Panc1 (cell line): Measurements from ENCODE around the gene TMED4. TPM values are rescaled to one million over a fixed set of nuclear protein-coding genes. Genes with fewer than 3 reads are reported as not detected.

Source experiments
- ATAC-seq: fragments of 200-7000 bp; cut with Tn5 transposase; 2 replicates; pipeline ENCODE4 v1.9.1; 2020; ENCODE audit warnings: mild to moderate bottlenecking, moderate library complexity
- BruUV-seq: library from RNA; stranded (reverse); fragments of 400-500 nt; replicated peaks from 2 replicates; lab custom pipeline; 2021; lab: Mats Ljungman, UMichigan
- CTCF ChIA-PET: fragments of 300-600 bp; sonication (Branson Sonifier 250); formaldehyde crosslinking; loops from one replicate; lab custom pipeline; 2022; ENCODE audit warnings: antibody characterized with exemption; lab: Charles Lee
- POLR2A ChIA-PET: fragments of 300-600 bp; sonication (Branson Sonifier 250); formaldehyde crosslinking; loops from one replicate; lab custom pipeline; 2022; ENCODE audit warnings: antibody characterized with exemption; lab: Charles Lee
- DNase-seq: peaks from one replicate; pipeline ENCODE4 v3.0.0-alpha.2; 2010; ENCODE audit warnings: low read depth, low spot score
- H3K27ac ChIP-seq: 2 replicates; pipeline ENCODE4 v1.5.1; 2011; ENCODE audit warnings: mild to moderate bottlenecking, low read length, inconsistent platforms
- H3K27me3 ChIP-seq: fragments of 200-500 bp; sonication (Bioruptor generic); 2 replicates; pipeline ENCODE4 v1.6.0; 2014; ENCODE audit warnings: low read length, inconsistent platforms; ENCODE audit not compliant: control insufficient read depth, insufficient read depth
- H3K36me3 ChIP-seq: fragments of 200-500 bp; sonication (Bioruptor generic); 2 replicates; pipeline ENCODE4 v1.5.1; 2014; ENCODE audit warnings: inconsistent platforms, mild to moderate bottlenecking, low read length, moderate library complexity; ENCODE audit not compliant: control insufficient read depth, insufficient read depth
- H3K4me1 ChIP-seq: 2 replicates; pipeline ENCODE4 v1.5.1; 2011; ENCODE audit warnings: inconsistent platforms, mild to moderate bottlenecking, low read length, moderate library complexity; ENCODE audit not compliant: control insufficient read depth, insufficient read depth
- H3K4me3 ChIP-seq, 2 experiments: 2 replicates each; pipeline ENCODE4 v1.5.1; 2011 to 2012; ENCODE audit warnings: low read depth in 2 of 2, low read length in 2 of 2, mild to moderate bottlenecking in 2 of 2, inconsistent platforms in 1 of 2, moderate library complexity in 1 of 2
- H3K9me3 ChIP-seq: fragments of 200-500 bp; sonication (Bioruptor generic); 2 replicates; pipeline ENCODE4 v1.5.1; 2014; ENCODE audit warnings: low read depth, mild to moderate bottlenecking, inconsistent platforms, low read length, moderate library complexity; ENCODE audit not compliant: control insufficient read depth, insufficient read depth
- CTCF ChIP-seq: fragments of 450-650 bp; IDR thresholded peaks from 2 replicates; pipeline ENCODE4 v1.5.1; 2017; ENCODE audit warnings: mild to moderate bottlenecking
- POLR2AphosphoS5 ChIP-seq: IDR thresholded peaks from 2 replicates; pipeline ENCODE4 v1.6.1; 2012; ENCODE audit warnings: mild to moderate bottlenecking, low read depth, low read length, moderate library complexity
- REST ChIP-seq, 2 experiments: IDR thresholded peaks; 2 replicates each; pipeline ENCODE4 v1.6.1; 2011 to 2012; ENCODE audit warnings: low read depth in 2 of 2, control low read depth in 1 of 2, low read length in 1 of 2, mild to moderate bottlenecking in 1 of 2, moderate library complexity in 1 of 2; ENCODE audit not compliant: insufficient read depth in 1 of 2
- SIN3A ChIP-seq: IDR thresholded peaks from 2 replicates; pipeline ENCODE4 v1.6.1; 2012; ENCODE audit warnings: low read depth, mild to moderate bottlenecking, low read length, moderate library complexity, borderline replicate concordance; ENCODE audit not compliant: insufficient read depth
- TCF7L2 ChIP-seq: IDR thresholded peaks from 2 replicates; pipeline ENCODE4 v1.6.1; 2011; ENCODE audit warnings: mild to moderate bottlenecking, low read depth, low read length, inconsistent platforms
- in situ Hi-C: cut with HindIII; loops from 2 replicates; pipeline ENCODE4 v1.10.0; 2016; ENCODE audit warnings: low sequenced_read_pairs, low pct_unique_long_range_greater_than_20kb
- intact Hi-C: fragments of 100-400 bp; cut with micrococcal nuclease; formaldehyde crosslinking; loops from one replicate; pipeline ENCODE4 v1.10.0; 2022; ENCODE audit not compliant: unreplicated experiment
- total RNA-seq: library from RNA; stranded (reverse); gene quantifications from one replicate; pipeline ENCODE4 v1.2.1, GENCODE V29; 2021; ENCODE audit not compliant: unreplicated experiment

TMED4 gene
- total RNA-seq, 1 experiment from 2014 or later = 123 TPM

GRCh38 chr7:44626620-44627019 lies 44.6 kb upstream of the TMED4 start:
- intact Hi-C loops = no loop called here
- ChIA-PET CTCF (no interaction called here), POLR2A (no interaction called here)
- no peak for ATAC-seq
- no TSS peak for BruUV-seq
- no peak overlapping the region for H3K27ac ChIP-seq
- H3K4me3 ChIP-seq = no peak overlapping the region
- no peaks in the 10 kb centered on the region for H3K9me3 ChIP-seq
- H3K4me1 ChIP-seq = peaks cover 23% of the 10 kb centered on the region
- H3K36me3 ChIP-seq = peaks cover 8% of the 10 kb centered on the region; the same call in 1 of the 2 replicates
- no peaks in the 10 kb centered on the region for H3K27me3 ChIP-seq
- TF ChIP-seq REST (IDR thresholded peaks at IDR 0.05; ENCODE audit: insufficient read depth in 1 of 2, low read depth in 2 of 2, low read length in 1 of 2) (no peak), SIN3A (no peak), CTCF (no peak), POLR2AphosphoS5 (no peak), TCF7L2 (no peak)
- no peak for DNase-seq
- in situ Hi-C loops = no loop called here

- peaks cover 27% of the 10 kb centered on the region for H3K4me1 ChIP-seq
- ATAC-seq (no peak), DNase-seq (no peak)
- no TSS peak for BruUV-seq
- in situ Hi-C loops (no loop called here), intact Hi-C loops (no loop called here)
- no peak overlapping the region for H3K27ac ChIP-seq
- ChIA-PET POLR2A (interaction anchor here (0.7 kb wide), 1 partner anchor 834 kb away, joined by 6 read pairs; no protein-coding TSS in a partner anchor), CTCF (no interaction called here)
- H3K9me3 ChIP-seq = no peaks in the 10 kb centered on the region
- peaks cover 8% of the 10 kb centered on the region; the same call in 1 of the 2 replicates for H3K36me3 ChIP-seq
- no peaks in the 10 kb centered on the region for H3K27me3 ChIP-seq
- TF ChIP-seq POLR2AphosphoS5 (no peak), SIN3A (no peak), TCF7L2 (no peak), REST (IDR thresholded peaks at IDR 0.05; ENCODE audit: insufficient read depth in 1 of 2, low read depth in 2 of 2, low read length in 1 of 2) (no peak), CTCF (no peak)
- H3K4me3 ChIP-seq = no peak overlapping the region
Observed at GRCh38 chr7:44625526-44626471, 43.8 kb upstream of the TMED4 start.
